Common myeloid progenitor, CD34-positive (primary cell): Measurements from ENCODE around the gene COL8A1.

Experiments used
- CTCF ChIA-PET: fragments of 350-600 bp; sonication (Branson Sonifier 250); formaldehyde crosslinking; loops from one replicate; lab custom pipeline; 2021; ENCODE audit warnings: antibody characterized with exemption; lab: Charles Lee
- POLR2A ChIA-PET: fragments of 350-600 bp; sonication (Branson Sonifier 250); formaldehyde crosslinking; loops from one replicate; lab custom pipeline; 2021; ENCODE audit warnings: antibody characterized with exemption; lab: Charles Lee
- DNase-seq, 3 donors: peaks; one replicate each; pipeline versions ENCODE4 v3.0.0 to v3.0.0-alpha.2; 2013
- H3K27ac ChIP-seq, 2 experiments: 1 replicate in 1 of 2; 2 replicates in 1 of 2; pipeline ENCODE4 v1.7.0; 2013; ENCODE audit warnings: inconsistent platforms in 2 of 2, low read length in 2 of 2, mild to moderate bottlenecking in 2 of 2, low read depth in 1 of 2, moderate library complexity in 1 of 2; ENCODE audit not compliant: severe bottlenecking in 2 of 2, insufficient read depth in 1 of 2, poor library complexity in 1 of 2
- H3K27me3 ChIP-seq, 5 experiments: replicated peaks in 2 of 5; 1 replicate in 3 of 5; 2 replicates in 2 of 5; pipeline versions ENCODE4 v1.6.1 to v1.7.0; 2013; ENCODE audit warnings: low read length in 4 of 5, mild to moderate bottlenecking in 2 of 5, moderate library complexity in 2 of 5, inconsistent platforms in 1 of 5; ENCODE audit not compliant: insufficient read depth in 5 of 5, control insufficient read depth in 4 of 5
- H3K36me3 ChIP-seq, 4 experiments: 1 replicate in 2 of 4; 2 replicates in 2 of 4; pipeline versions ENCODE4 v1.6.1 to v1.7.0; 2013; ENCODE audit warnings: low read length in 3 of 4, control low read depth in 1 of 4, mild to moderate bottlenecking in 1 of 4; ENCODE audit not compliant: control insufficient read depth in 4 of 4, insufficient read depth in 4 of 4
- H3K4me1 ChIP-seq, 4 experiments: 1 replicate in 3 of 4; 2 replicates in 1 of 4; pipeline versions ENCODE4 v1.6.1 to v1.7.1; 2013; ENCODE audit warnings: low read length in 3 of 4, mild to moderate bottlenecking in 3 of 4, control low read depth in 1 of 4, inconsistent platforms in 1 of 4, moderate library complexity in 1 of 4; ENCODE audit not compliant: control insufficient read depth in 4 of 4, insufficient read depth in 4 of 4; ENCODE audit errors: control extremely low read depth in 1 of 4
- H3K4me3 ChIP-seq, 7 experiments: 1 replicate in 4 of 7; 2 replicates in 3 of 7; pipeline versions ENCODE4 v1.5.1 to v1.7.0; 2013; ENCODE audit warnings: mild to moderate bottlenecking in 7 of 7, low read length in 6 of 7, moderate library complexity in 6 of 7, inconsistent platforms in 2 of 7, low read depth in 2 of 7, control low read depth in 1 of 7; ENCODE audit not compliant: insufficient read depth in 4 of 7, control insufficient read depth in 1 of 7; ENCODE audit errors: extremely low read depth in 1 of 7
- H3K9me3 ChIP-seq, 5 experiments: 1 replicate in 4 of 5; 2 replicates in 1 of 5; pipeline versions ENCODE4 v1.6.1 to v1.7.1; 2013; ENCODE audit warnings: low read length in 4 of 5, mild to moderate bottlenecking in 2 of 5, inconsistent platforms in 1 of 5, low read depth in 1 of 5, moderate library complexity in 1 of 5; ENCODE audit not compliant: control insufficient read depth in 4 of 5, insufficient read depth in 2 of 5; ENCODE audit errors: control extremely low read depth in 1 of 5
- WGBS: methylation state at CpG from one replicate; pipeline ENCODE4 v1.1.5; 2013; ENCODE audit not compliant: insufficient coverage; 5-methylcytosine and 5-hydroxymethylcytosine counted together

Gene COL8A1

GRCh38 chr3:99627062-99627826, 11.2 kb upstream of the COL8A1 start:
- no peaks in the 10 kb centered on the region for H3K9me3 ChIP-seq
- no peak overlapping the region for H3K4me3 ChIP-seq
- ChIA-PET POLR2A (no interaction called here), CTCF (no interaction called here)
- no peaks in the 10 kb centered on the region for H3K36me3 ChIP-seq
- H3K27ac ChIP-seq = no peak overlapping the region
- peaks cover 0 to 12% (median 0%) of the 10 kb centered on the region in 5 experiments for H3K27me3 ChIP-seq
- no peaks in the 10 kb centered on the region for H3K4me1 ChIP-seq
- WGBS = 50% methylated on average over 2 of the region's 4 CpGs
- no peak for DNase-seq

GRCh38 chr3:99630815-99631214, 7.6 kb upstream of the COL8A1 start:
- ChIA-PET POLR2A (no interaction called here), CTCF (interaction anchor here (1.7 kb wide), 1 partner anchor 11 kb away, joined by 4 read pairs; no protein-coding TSS in a partner anchor)
- Histone ChIP-seq H3K4me3 (no peak overlapping the region), H3K4me1 (no peaks in the 10 kb centered on the region), H3K36me3 (no peaks in the 10 kb centered on the region), H3K27ac (no peak overlapping the region), H3K9me3 (no peaks in the 10 kb centered on the region), H3K27me3 (peaks cover 2 to 41% (median 10%) of the 10 kb centered on the region in 5 experiments)
- 100% methylated on average over 1 of the region's 1 CpG for WGBS
- DNase-seq = no peak

- Histone ChIP-seq H3K9me3 (peaks cover 0 to 1% (median 0%) of the 10 kb centered on the region in 5 experiments), H3K27me3 (peaks cover 17 to 72% (median 30%) of the 10 kb centered on the region in 5 experiments), H3K36me3 (no peaks in the 10 kb centered on the region), H3K4me3 (no peak overlapping the region), H3K4me1 (peaks cover 7 to 14% (median 7%) of the 10 kb centered on the region in 4 experiments), H3K27ac (no peak overlapping the region)
- WGBS = 86% methylated on average over 6 of the region's 7 CpGs
- POLR2A ChIA-PET = no interaction called here
- CTCF ChIA-PET = interaction anchor here (1.3 kb wide), 1 partner anchor 86 kb away, joined by 3 read pairs; no protein-coding TSS in a partner anchor
- no peak for DNase-seq
Observed at GRCh38 chr3:99633887-99634558, 4.4 kb upstream of the COL8A1 start.

DNA sequence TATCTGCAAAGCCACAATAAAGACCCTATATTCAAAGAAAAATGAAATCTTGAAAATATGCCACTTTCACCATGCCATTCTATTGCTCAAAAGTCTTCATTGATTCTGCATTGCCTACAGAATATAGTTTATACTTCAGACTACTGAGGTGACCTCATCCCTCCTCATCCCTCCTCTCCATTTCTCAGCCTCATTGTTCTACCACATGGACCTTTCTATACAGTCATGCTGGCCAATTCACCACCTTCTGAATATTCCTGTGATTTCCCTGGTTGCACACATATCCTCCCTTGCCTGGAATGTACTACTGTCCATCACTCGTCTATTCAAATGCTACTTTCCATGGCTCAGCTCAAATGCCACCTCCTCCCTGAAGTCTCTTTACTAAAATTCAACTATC, 3.5 kb upstream of the COL8A1 start:
- H3K27me3 ChIP-seq = peaks cover 20 to 79% (median 35%) of the 10 kb centered on the region in 5 experiments
- DNase-seq = no peak
- WGBS = 100% methylated on average over 1 of the region's 1 CpG
- no peak overlapping the region for H3K27ac ChIP-seq
- no peak overlapping the region for H3K4me3 ChIP-seq
- ChIA-PET CTCF (interaction anchor here (1.3 to 2.0 kb wide), 2 partner anchors 10 to 53 kb away, joined by 4 read pairs; no protein-coding TSS in a partner anchor), POLR2A (no interaction called here)
- no peaks in the 10 kb centered on the region for H3K36me3 ChIP-seq
- peaks cover 7 to 14% (median 7%) of the 10 kb centered on the region in 4 experiments for H3K4me1 ChIP-seq
- H3K9me3 ChIP-seq = peaks cover 0 to 1% (median 0%) of the 10 kb centered on the region in 5 experiments

- 88% methylated on average over 1 of the region's 1 CpG for WGBS
- ChIA-PET CTCF (interaction anchor here (1.3 to 2.0 kb wide), 2 partner anchors 9 to 52 kb away, joined by 4 read pairs; no protein-coding TSS in a partner anchor), POLR2A (no interaction called here)
- H3K9me3 ChIP-seq = peaks cover 0 to 1% (median 0%) of the 10 kb centered on the region in 5 experiments
- H3K4me3 ChIP-seq = no peak overlapping the region
- peaks cover 20 to 84% (median 35%) of the 10 kb centered on the region in 5 experiments for H3K27me3 ChIP-seq
- DNase-seq = no peak
- H3K36me3 ChIP-seq = no peaks in the 10 kb centered on the region
- H3K4me1 ChIP-seq = peaks cover 7 to 14% (median 7%) of the 10 kb centered on the region in 4 experiments
- H3K27ac ChIP-seq = no peak overlapping the region
Observed at GRCh38 chr3:99635348-99635747, 3.0 kb upstream of the COL8A1 start.

DNA sequence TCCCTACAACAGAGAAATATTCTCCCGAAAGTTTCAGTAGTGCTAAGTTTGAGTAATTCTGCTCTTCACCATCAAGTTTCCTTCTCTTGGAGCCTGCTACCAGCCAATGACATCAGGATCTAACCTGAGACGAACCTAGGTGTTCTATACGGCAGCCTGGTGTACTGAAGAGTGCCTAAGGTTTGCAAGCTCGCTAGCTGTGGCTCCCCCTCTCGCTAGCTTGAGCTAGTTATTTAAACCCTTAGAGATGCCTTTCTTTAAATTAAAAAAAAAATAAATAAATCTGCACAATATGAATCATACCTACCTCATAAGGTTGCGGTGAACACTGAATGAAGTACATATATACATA, 1.4 kb upstream of the COL8A1 start:
- Histone ChIP-seq H3K27me3 (peaks cover 20 to 91% (median 42%) of the 10 kb centered on the region in 5 experiments), H3K36me3 (no peaks in the 10 kb centered on the region), H3K27ac (no peak overlapping the region), H3K4me3 (no peak overlapping the region), H3K4me1 (peaks cover 7 to 14% (median 7%) of the 10 kb centered on the region in 4 experiments), H3K9me3 (peaks cover 0 to 1% (median 0%) of the 10 kb centered on the region in 5 experiments)
- 29% methylated on average over 3 of the region's 6 CpGs for WGBS
- POLR2A ChIA-PET = no interaction called here
- CTCF ChIA-PET = interaction anchor here (2.0 kb wide), 1 partner anchor 8 kb away, joined by 4 read pairs; no protein-coding TSS in a partner anchor
- DNase-seq = peak in 2 of 3 donors; percentile 9
